CD8-positive, alpha-beta memory T cell (primary cell): Measurements from ENCODE around the gene SLC39A6. TPM values are rescaled to one million over a fixed set of nuclear protein-coding genes. Genes with fewer than 3 reads are reported as not detected.
"Not testable (repeated sequence)": the region's sequence is repeated elsewhere in the genome, so short reads cannot be mapped to it uniquely, and the experiment has no call there.

Source experiments
- CTCF ChIA-PET: fragments of 350-600 bp; sonication (Branson Sonifier 250); formaldehyde crosslinking; loops from one replicate; lab custom pipeline; 2021; ENCODE audit warnings: antibody characterized with exemption; lab: Charles Lee
- POLR2A ChIA-PET: fragments of 350-600 bp; sonication (Branson Sonifier 250); formaldehyde crosslinking; loops from one replicate; lab custom pipeline; 2021; ENCODE audit warnings: antibody characterized with exemption; lab: Charles Lee
- DNase-seq, 5 donors: peaks; one replicate each; pipeline versions ENCODE4 v3.0.0 to v3.0.0-alpha.2; 2020 to 2022; ENCODE audit warnings: mixed read lengths in 1 of 5
- H3K27ac ChIP-seq: one replicate; pipeline ENCODE4 v1.7.0; 2013; ENCODE audit warnings: low read depth, mild to moderate bottlenecking, low read length, moderate library complexity
- H3K27me3 ChIP-seq: 2 replicates; pipeline ENCODE4 v1.7.0; 2013; ENCODE audit warnings: low read length, mild to moderate bottlenecking; ENCODE audit not compliant: insufficient read depth, poor library complexity, severe bottlenecking
- H3K36me3 ChIP-seq: 2 replicates; pipeline ENCODE4 v1.7.0; 2013; ENCODE audit warnings: mild to moderate bottlenecking, low read length, moderate library complexity; ENCODE audit not compliant: insufficient read depth
- H3K4me1 ChIP-seq: 2 replicates; pipeline ENCODE4 v1.7.0; 2013; ENCODE audit warnings: mild to moderate bottlenecking, low read length, moderate library complexity; ENCODE audit not compliant: insufficient read depth
- H3K4me3 ChIP-seq: 2 replicates; pipeline ENCODE4 v1.7.0; 2013; ENCODE audit warnings: mild to moderate bottlenecking, low read length
- H3K9me3 ChIP-seq: 2 replicates; pipeline ENCODE4 v1.7.0; 2013; ENCODE audit warnings: mild to moderate bottlenecking, low read length
- H3K27ac Mint-ChIP-seq, 8 donors: one replicate each; pipeline ENCODE4 v1.8.0; 2020 to 2021; ENCODE audit warnings: mixed read lengths in 8 of 8, mild to moderate bottlenecking in 6 of 8, inconsistent platforms in 3 of 8, moderate library complexity in 3 of 8
- H3K27me3 Mint-ChIP-seq, 2 donors: one replicate each; pipeline ENCODE4 v1.8.0; 2020 to 2021; ENCODE audit warnings: mixed read lengths in 2 of 2, mild to moderate bottlenecking in 1 of 2, moderate library complexity in 1 of 2
- H3K36me3 Mint-ChIP-seq, 3 donors: one replicate each; pipeline ENCODE4 v1.8.0; 2020 to 2021; ENCODE audit warnings: mixed read lengths in 3 of 3, inconsistent platforms in 1 of 3, mild to moderate bottlenecking in 1 of 3
- H3K4me1 Mint-ChIP-seq, 3 donors: one replicate each; pipeline ENCODE4 v1.8.0; 2020 to 2021; ENCODE audit warnings: mixed read lengths in 3 of 3, inconsistent platforms in 1 of 3, mild to moderate bottlenecking in 1 of 3
- H3K4me3 Mint-ChIP-seq, 7 donors: one replicate each; pipeline ENCODE4 v1.8.0; 2020 to 2021; ENCODE audit warnings: mixed read lengths in 7 of 7, mild to moderate bottlenecking in 6 of 7, moderate library complexity in 4 of 7, inconsistent platforms in 2 of 7
- H3K9me3 Mint-ChIP-seq, 5 donors: one replicate each; pipeline ENCODE4 v1.8.0; 2020 to 2022; ENCODE audit warnings: mixed read lengths in 5 of 5, mild to moderate bottlenecking in 3 of 5, moderate library complexity in 2 of 5, inconsistent platforms in 1 of 5
- polyA plus RNA-seq: library from polyadenylated mRNA; unstranded; fragments of 300-500 nt; fragmentation: Illumina TruSeq; gene quantifications from one replicate; pipeline ENCODE4 v1.2.3, GENCODE V29; 2021
- total RNA-seq, 2 experiments: library from RNA; stranded (reverse); gene quantifications; one replicate each; pipeline ENCODE4 v1.2.3, GENCODE V29; 2021

The SLC39A6 gene
- total and polyA plus RNA-seq, 3 experiments from 2014 or later: 33.1 to 44.8 (median 43.8) TPM

DNA sequence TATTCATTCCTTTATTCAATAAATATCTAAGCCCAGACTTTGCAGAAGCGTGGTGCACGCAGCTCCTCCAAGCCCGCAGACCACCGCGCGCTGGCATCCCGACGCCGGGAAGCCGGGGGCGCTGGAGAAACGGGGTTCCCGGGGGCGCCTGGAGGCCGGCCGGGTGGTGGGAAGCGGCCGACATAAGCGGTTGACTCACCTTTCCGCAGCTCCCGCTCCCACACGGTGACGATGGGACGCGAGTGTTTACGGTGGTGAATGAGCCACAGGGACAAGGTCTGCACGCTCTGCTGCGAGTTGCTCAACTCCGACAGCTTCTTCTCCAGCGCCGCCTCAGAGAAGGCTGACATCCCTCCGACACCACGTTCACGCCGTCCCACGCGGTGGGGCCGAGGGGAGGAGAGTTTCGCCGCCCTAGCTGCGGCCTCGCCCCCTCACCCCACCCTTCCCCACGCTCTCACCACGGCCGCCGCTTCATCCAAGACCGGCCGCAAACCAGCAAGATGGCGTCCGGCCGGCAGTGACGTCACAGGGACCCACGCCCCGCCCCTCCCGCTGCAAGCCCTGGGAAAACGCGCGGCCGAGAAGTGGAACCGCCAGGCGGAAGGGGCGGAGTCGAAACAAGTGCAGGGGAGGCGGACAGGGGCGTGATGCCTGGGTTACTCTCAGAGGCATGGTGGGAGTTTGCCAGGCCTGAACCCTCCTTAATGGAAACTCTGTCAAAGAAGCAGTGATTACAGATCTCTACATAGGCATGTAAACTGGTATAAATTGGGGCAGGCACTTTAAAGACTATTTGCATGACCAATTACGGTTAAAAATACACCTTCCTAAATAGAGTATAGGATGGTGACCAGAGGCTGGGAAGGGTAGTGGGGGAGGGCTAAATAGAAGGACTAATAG, 61.8 kb downstream of the SLC39A6 start, which contains the start of gene RPRD1A:
Gene RPRD1A (minus strand): TSS at position 505 of the 903 bp plus-strand sequence. CDS start 155 bp downstream, at position 350.
- peak; percentile 94 to 96 (median 95) for DNase-seq
- Histone ChIP-seq H3K4me1 (peaks cover 25% of the 10 kb centered on the region), H3K27me3 (no peaks in the 10 kb centered on the region), H3K27ac (peak within 1 kb of the TSS; percentile 88), H3K4me3 (peak within 1 kb of the TSS; percentile 78), H3K9me3 (no peaks in the 10 kb centered on the region), H3K36me3 (no peaks in the 10 kb centered on the region)
- Mint-ChIP-seq H3K4me1 (peaks cover 39 to 49% (median 46%) of the 10 kb centered on the region in 3 donors), H3K27me3 (peaks cover 0 to 5% of the 10 kb centered on the region in 2 donors), H3K9me3 (no peaks in the 10 kb centered on the region), H3K27ac (peak within 1 kb of the TSS; percentile 73 to 97 (median 94)), H3K36me3 (peaks cover 0 to 17% (median 0%) of the 10 kb centered on the region in 3 donors), H3K4me3 (peak within 1 kb of the TSS; percentile 92 to 96 (median 94))
- POLR2A ChIA-PET: interaction anchor here (0.7 to 1.2 kb wide), 3 partner anchors 62 to 761 kb away, joined by 3 to 8 read pairs (median 7); partner anchors contain the start of genes ELP2, KIAA1328, RMP24 and SLC39A6
- CTCF ChIA-PET: interaction anchor here (1.0 kb wide), 1 partner anchor 49 kb away, joined by 3 read pairs; no protein-coding TSS in a partner anchor

GRCh38 chr18:36066686-36067054, 62.5 kb downstream of the SLC39A6 start:
- no peaks in the 10 kb centered on the region for H3K9me3 Mint-ChIP-seq
- H3K27ac Mint-ChIP-seq: peak overlapping the region; percentile 69 to 97 (median 92)
- H3K4me3 ChIP-seq: peak overlapping the region; percentile 78
- no peaks in the 10 kb centered on the region for H3K27me3 ChIP-seq
- H3K27ac ChIP-seq: peak overlapping the region; percentile 88
- H3K9me3 ChIP-seq: no peaks in the 10 kb centered on the region
- H3K4me1 ChIP-seq: peaks cover 25% of the 10 kb centered on the region
- ChIA-PET POLR2A (interaction anchor here (0.7 to 1.2 kb wide), 3 partner anchors 63 to 762 kb away, joined by 3 to 8 read pairs (median 7); partner anchors contain the start of genes ELP2, KIAA1328, RMP24 and SLC39A6), CTCF (interaction anchor here (1.0 kb wide), 1 partner anchor 49 kb away, joined by 3 read pairs; no protein-coding TSS in a partner anchor)
- H3K27me3 Mint-ChIP-seq: peaks cover 0 to 5% of the 10 kb centered on the region in 2 donors
- peaks cover 0 to 18% (median 0%) of the 10 kb centered on the region in 3 donors for H3K36me3 Mint-ChIP-seq
- DNase-seq: no peak
- H3K4me1 Mint-ChIP-seq: peaks cover 41 to 53% (median 49%) of the 10 kb centered on the region in 3 donors
- no peaks in the 10 kb centered on the region for H3K36me3 ChIP-seq
- peak overlapping the region; percentile 92 to 96 (median 94) for H3K4me3 Mint-ChIP-seq

- Histone ChIP-seq H3K9me3 (no peaks in the 10 kb centered on the region), H3K27ac (peak overlapping the region; percentile 88), H3K36me3 (no peaks in the 10 kb centered on the region), H3K27me3 (no peaks in the 10 kb centered on the region), H3K4me1 (peaks cover 25% of the 10 kb centered on the region), H3K4me3 (peak overlapping the region; percentile 78)
- DNase-seq: no peak
- peak overlapping the region in 7 of 8 donors; percentile 21 to 97 (median 91) for H3K27ac Mint-ChIP-seq
- H3K4me1 Mint-ChIP-seq: peaks cover 46 to 60% (median 55%) of the 10 kb centered on the region in 3 donors
- peak overlapping the region; percentile 92 to 96 (median 94) for H3K4me3 Mint-ChIP-seq
- CTCF ChIA-PET: no interaction called here
- H3K36me3 Mint-ChIP-seq: peaks cover 0 to 19% (median 2%) of the 10 kb centered on the region in 3 donors
- H3K9me3 Mint-ChIP-seq: no peaks in the 10 kb centered on the region
- POLR2A ChIA-PET: no interaction called here
- peaks cover 0 to 5% of the 10 kb centered on the region in 2 donors for H3K27me3 Mint-ChIP-seq
Measured at GRCh38 chr18:36066001-36066400, 63.1 kb downstream of the SLC39A6 start.

GRCh38 chr18:36064809-36065079, 64.4 kb downstream of the SLC39A6 start:
- POLR2A ChIA-PET, H3K9me3 Mint-ChIP-seq, H3K27me3 Mint-ChIP-seq, H3K27ac ChIP-seq, H3K27me3 ChIP-seq, DNase-seq, H3K4me3 ChIP-seq, H3K36me3 ChIP-seq, H3K9me3 ChIP-seq: not testable (repeated sequence)
- peaks cover 46 to 67% (median 63%) of the 10 kb centered on the region in 3 donors for H3K4me1 Mint-ChIP-seq
- peak overlapping the region in 2 of 7 donors; percentile 2 to 80 for H3K4me3 Mint-ChIP-seq
- peaks cover 25% of the 10 kb centered on the region for H3K4me1 ChIP-seq
- H3K36me3 Mint-ChIP-seq: peaks cover 0 to 19% (median 2%) of the 10 kb centered on the region in 3 donors
- CTCF ChIA-PET: interaction anchor here (0.6 kb wide), 1 partner anchor 800 kb away, joined by 3 read pairs; no protein-coding TSS in a partner anchor
- H3K27ac Mint-ChIP-seq: peak overlapping the region in 2 of 8 donors; percentile 32 to 60

GRCh38 chr18:36064027-36064808, 64.9 kb downstream of the SLC39A6 start:
- H3K9me3 ChIP-seq: no peaks in the 10 kb centered on the region
- no peak for DNase-seq
- no peak overlapping the region for H3K27ac ChIP-seq
- H3K4me1 ChIP-seq: peaks cover 25% of the 10 kb centered on the region
- ChIA-PET CTCF (interaction anchor here (0.6 kb wide), 1 partner anchor 799 kb away, joined by 3 read pairs; no protein-coding TSS in a partner anchor), POLR2A (no interaction called here)
- no peaks in the 10 kb centered on the region for H3K27me3 ChIP-seq
- Mint-ChIP-seq H3K9me3 (no peaks in the 10 kb centered on the region), H3K4me1 (peaks cover 46 to 67% (median 63%) of the 10 kb centered on the region in 3 donors), H3K27me3 (peaks cover 0 to 5% of the 10 kb centered on the region in 2 donors), H3K27ac (peak overlapping the region in 1 of 8 donors; percentile 60), H3K36me3 (peaks cover 0 to 19% (median 2%) of the 10 kb centered on the region in 3 donors), H3K4me3 (peak overlapping the region in 1 of 7 donors; percentile 80)
- H3K36me3 ChIP-seq: no peaks in the 10 kb centered on the region
- H3K4me3 ChIP-seq: no peak overlapping the region

- Mint-ChIP-seq H3K27me3 (peaks cover 0 to 1% of the 10 kb centered on the region in 2 donors), H3K4me1 (peaks cover 38 to 72% (median 60%) of the 10 kb centered on the region in 3 donors), H3K27ac (peak overlapping the region in 2 of 8 donors; percentile 21 to 47), H3K4me3 (no peak overlapping the region), H3K36me3 (peaks cover 0 to 8% (median 4%) of the 10 kb centered on the region in 3 donors), H3K9me3 (no peaks in the 10 kb centered on the region)
- ChIA-PET CTCF (no interaction called here), POLR2A (no interaction called here)
- H3K9me3 ChIP-seq: no peaks in the 10 kb centered on the region
- no peak overlapping the region for H3K4me3 ChIP-seq
- no peak overlapping the region for H3K27ac ChIP-seq
- no peaks in the 10 kb centered on the region for H3K27me3 ChIP-seq
- H3K4me1 ChIP-seq: no peaks in the 10 kb centered on the region
- no peak for DNase-seq
- H3K36me3 ChIP-seq: no peaks in the 10 kb centered on the region
Measured at GRCh38 chr18:36058674-36059073, 70.5 kb downstream of the SLC39A6 start.
